Breast epithelium (tissue), 3 donors: ENCODE data around the gene PDZD2.

Experiments
- CTCF ChIP-seq, 3 donors: fragments of 450-650 bp; IDR thresholded peaks; one replicate each; pipeline ENCODE4 v1.5.1; 2016 to 2017; ENCODE audit warnings: antibody characterized with exemption in 3 of 3, mild to moderate bottlenecking in 3 of 3, moderate library complexity in 3 of 3
- POLR2A ChIP-seq: fragments of 450-650 bp; IDR thresholded peaks from one replicate; pipeline ENCODE4 v1.6.1; 2016; ENCODE audit warnings: antibody characterized with exemption, mild to moderate bottlenecking, moderate library complexity
- POLR2AphosphoS5 ChIP-seq, 3 donors: sonication (generic); formaldehyde crosslinking; IDR thresholded peaks; one replicate each; pipeline ENCODE4 v1.6.1; 2017; ENCODE audit warnings: antibody characterized with exemption in 3 of 3

GRCh38 chr5:31678180-31678579 is 39.2 kb downstream of the PDZD2 start:
- no peak for TF ChIP-seq CTCF (IDR thresholded peaks at IDR 0.05)
- no peak for TF ChIP-seq POLR2A
- TF ChIP-seq POLR2AphosphoS5 (IDR thresholded peaks at IDR 0.05) = no peak
